H9 (cell line): ENCODE measurements around the gene TMEM252. TPM values are rescaled to one million over a fixed set of nuclear protein-coding genes. Genes with fewer than 3 reads are reported as not detected.

Experiments
- DNase-seq: peaks from one replicate; pipeline ENCODE4 v3.0.0-alpha.2; 2017
- H2AFZ ChIP-seq: one replicate; pipeline ENCODE4 v1.6.1; 2013; ENCODE audit warnings: mild to moderate bottlenecking, low read length, control low read depth, moderate library complexity
- H2AK5ac ChIP-seq: 2 replicates; pipeline ENCODE4 v1.6.1; 2013; ENCODE audit warnings: low read length, control low read depth, mixed read lengths; ENCODE audit not compliant: insufficient read length
- H2BK120ac ChIP-seq: one replicate; pipeline ENCODE4 v1.6.1; 2013; ENCODE audit warnings: low read depth, mild to moderate bottlenecking, low read length, control low read depth, inconsistent platforms; ENCODE audit not compliant: poor library complexity, severe bottlenecking
- H2BK12ac ChIP-seq: 2 replicates; pipeline ENCODE4 v1.6.1; 2013; ENCODE audit warnings: low read length, control low read depth, mixed read lengths, low read depth; ENCODE audit not compliant: insufficient read length
- H2BK15ac ChIP-seq: 2 replicates; pipeline ENCODE4 v1.6.1; 2013; ENCODE audit warnings: low read depth, low read length, control low read depth
- H2BK20ac ChIP-seq: one replicate; pipeline ENCODE4 v1.6.1; 2013; ENCODE audit warnings: low read depth, mild to moderate bottlenecking, low read length, control low read depth, inconsistent platforms; ENCODE audit not compliant: poor library complexity, severe bottlenecking
- H2BK5ac ChIP-seq: 2 replicates; pipeline ENCODE4 v1.6.1; 2013; ENCODE audit warnings: low read length, control low read depth, mixed read lengths; ENCODE audit not compliant: insufficient read length
- H3K14ac ChIP-seq: 2 replicates; pipeline ENCODE4 v1.6.1; 2013; ENCODE audit warnings: low read length, control low read depth; ENCODE audit not compliant: insufficient read depth
- H3K18ac ChIP-seq: 2 replicates; pipeline ENCODE4 v1.6.1; 2013; ENCODE audit warnings: low read depth, mild to moderate bottlenecking, mixed read lengths, low read length, control low read depth; ENCODE audit not compliant: insufficient read length
- H3K23ac ChIP-seq: 2 replicates; pipeline ENCODE4 v1.6.1; 2013; ENCODE audit warnings: low read length, control low read depth, mixed read lengths, low read depth; ENCODE audit not compliant: insufficient read length
- H3K23me2 ChIP-seq: 2 replicates; pipeline ENCODE4 v1.6.1; 2013; ENCODE audit warnings: low read depth, mild to moderate bottlenecking, mixed read lengths, low read length, control low read depth; ENCODE audit not compliant: insufficient read length, poor library complexity, severe bottlenecking
- H3K27ac ChIP-seq: 2 replicates; pipeline ENCODE4 v1.5.1; 2013; ENCODE audit warnings: low read length, control low read depth, mixed read lengths, low read depth; ENCODE audit not compliant: insufficient read length
- H3K27me3 ChIP-seq: 2 replicates; pipeline ENCODE4 v1.6.1; 2013; ENCODE audit warnings: low read length, control low read depth, inconsistent platforms; ENCODE audit not compliant: insufficient read depth
- H3K4ac ChIP-seq: 2 replicates; pipeline ENCODE4 v1.6.1; 2013; ENCODE audit warnings: low read depth, mild to moderate bottlenecking, control low read depth, inconsistent platforms, low read length, moderate library complexity
- H3K4me1 ChIP-seq: 2 replicates; pipeline ENCODE4 v1.6.1; 2013; ENCODE audit warnings: low read length, control low read depth, inconsistent platforms; ENCODE audit not compliant: insufficient read depth
- H3K4me2 ChIP-seq: 2 replicates; pipeline ENCODE4 v1.6.1; 2013; ENCODE audit warnings: low read length, control low read depth, mixed read lengths; ENCODE audit not compliant: insufficient read length, insufficient read depth
- H3K56ac ChIP-seq: 2 replicates; pipeline ENCODE4 v1.6.1; 2013; ENCODE audit warnings: low read depth, mild to moderate bottlenecking, mixed read lengths, low read length, control low read depth; ENCODE audit not compliant: insufficient read length
- H3K79me1 ChIP-seq: 2 replicates; pipeline ENCODE4 v1.6.1; 2013; ENCODE audit warnings: low read depth, mild to moderate bottlenecking, moderate library complexity, low read length, control low read depth, inconsistent platforms; ENCODE audit not compliant: insufficient read depth, poor library complexity, severe bottlenecking
- H3K79me2 ChIP-seq: 2 replicates; pipeline ENCODE4 v1.6.1; 2013; ENCODE audit warnings: low read length, control low read depth, inconsistent platforms; ENCODE audit not compliant: insufficient read depth
- H3K9ac ChIP-seq: 2 replicates; pipeline ENCODE4 v1.6.1; 2013; ENCODE audit warnings: low read length, control low read depth, mixed read lengths; ENCODE audit not compliant: insufficient read length; ENCODE audit errors: extremely low read depth
- H3K9me3 ChIP-seq: one replicate; pipeline ENCODE4 v1.6.1; 2013; ENCODE audit warnings: low read depth, low read length, inconsistent platforms; ENCODE audit not compliant: control insufficient read depth
- H3T11ph ChIP-seq: one replicate; pipeline ENCODE4 v1.6.1; 2013; ENCODE audit warnings: mild to moderate bottlenecking, low read length, control low read depth, inconsistent platforms
- H4K20me1 ChIP-seq: one replicate; pipeline ENCODE4 v1.6.1; 2013; ENCODE audit not compliant: control insufficient read depth, insufficient read length, insufficient read depth
- H4K5ac ChIP-seq: 2 replicates; pipeline ENCODE4 v1.6.1; 2013; ENCODE audit warnings: low read depth, mild to moderate bottlenecking, mixed read lengths, low read length, control low read depth; ENCODE audit not compliant: insufficient read length
- H4K8ac ChIP-seq: replicated peaks from 2 replicates; pipeline ENCODE4 v1.6.1; 2013; ENCODE audit warnings: low read length, control low read depth, mixed read lengths, low read depth; ENCODE audit not compliant: insufficient read length
- H4K91ac ChIP-seq: 2 replicates; pipeline ENCODE4 v1.6.1; 2013; ENCODE audit warnings: low read depth, mild to moderate bottlenecking, moderate library complexity, mixed read lengths, low read length, control low read depth; ENCODE audit not compliant: insufficient read length
- H3K27ac Mint-ChIP-seq, 3 experiments: 2 replicates in 2 of 3; 3 replicates in 1 of 3; pipeline ENCODE4 v1.8.0; 2020 to 2021; ENCODE audit warnings: mixed read lengths in 3 of 3, mild to moderate bottlenecking in 1 of 3, moderate library complexity in 1 of 3
- H3K27me3 Mint-ChIP-seq: 2 replicates; pipeline ENCODE4 v1.8.0; 2021; ENCODE audit warnings: low read depth, mild to moderate bottlenecking, moderate library complexity, mixed read lengths
- H3K36me3 Mint-ChIP-seq, 3 experiments: 2 replicates in 2 of 3; 3 replicates in 1 of 3; pipeline ENCODE4 v1.8.0; 2020 to 2021; ENCODE audit warnings: low read depth in 3 of 3, mixed read lengths in 3 of 3; ENCODE audit not compliant: insufficient read depth in 1 of 3
- H3K4me1 Mint-ChIP-seq, 2 experiments: 2 replicates each; pipeline ENCODE4 v1.8.0; 2020; ENCODE audit warnings: mixed read lengths in 2 of 2
- H3K4me3 Mint-ChIP-seq, 2 experiments: 2 replicates in 1 of 2; 3 replicates in 1 of 2; pipeline ENCODE4 v1.8.0; 2020 to 2021; ENCODE audit warnings: mild to moderate bottlenecking in 2 of 2, mixed read lengths in 2 of 2, moderate library complexity in 1 of 2
- H3K9me3 Mint-ChIP-seq, 2 experiments: 2 replicates in 1 of 2; 3 replicates in 1 of 2; pipeline ENCODE4 v1.8.0; 2020; ENCODE audit warnings: mild to moderate bottlenecking in 2 of 2, mixed read lengths in 2 of 2, moderate library complexity in 1 of 2
- WGBS: extraction: QIAGEN DNeasy Blood & Tissue Kit; methylation state at CpG from one replicate; pipeline ENCODE4 v1.1.7; 2013; ENCODE audit warnings: missing lambda C conversion rate, low lambda C conversion rate, mixed read lengths; ENCODE audit not compliant: insufficient read length; ENCODE audit errors: extremely low coverage; 5-methylcytosine and 5-hydroxymethylcytosine counted together
- total RNA-seq: library from RNA; stranded (reverse); gene quantifications from 2 replicates; pipeline ENCODE4 v1.2.1, GENCODE V29; 2021
- TF ChIP-seq, protein P1 (sequence below): fragments of 200-600 bp; sonication (generic); conservative IDR thresholded peaks from 3 replicates; pipeline ENCODE4 v1.8.0; 2021; ENCODE audit warnings: antibody characterized with exemption, mild to moderate bottlenecking

Gene TMEM252
- total RNA-seq, 1 experiment from 2014 or later, result not detected

DNA sequence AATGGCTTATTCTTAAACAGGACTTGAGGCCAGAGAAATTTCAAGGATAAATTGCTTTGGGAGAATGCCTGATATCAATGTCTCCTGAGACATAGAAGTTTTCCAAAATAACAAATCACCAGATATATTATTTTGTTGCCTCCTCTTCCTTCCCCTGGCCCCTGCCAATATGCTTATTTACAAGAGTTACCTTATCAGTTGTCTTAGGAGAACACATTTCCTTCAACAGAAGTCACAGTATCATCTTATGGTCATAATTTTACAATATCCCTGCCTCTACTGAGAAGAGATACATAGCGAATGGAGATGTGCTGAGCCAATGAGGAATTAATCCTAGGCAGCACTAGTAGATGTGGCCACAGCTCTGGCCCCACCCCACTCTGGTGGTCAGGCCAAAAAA lies 43.1 kb downstream of the TMEM252 start:
- H4K8ac ChIP-seq, result no peak overlapping the region
- TF ChIP-seq, protein P1, sequence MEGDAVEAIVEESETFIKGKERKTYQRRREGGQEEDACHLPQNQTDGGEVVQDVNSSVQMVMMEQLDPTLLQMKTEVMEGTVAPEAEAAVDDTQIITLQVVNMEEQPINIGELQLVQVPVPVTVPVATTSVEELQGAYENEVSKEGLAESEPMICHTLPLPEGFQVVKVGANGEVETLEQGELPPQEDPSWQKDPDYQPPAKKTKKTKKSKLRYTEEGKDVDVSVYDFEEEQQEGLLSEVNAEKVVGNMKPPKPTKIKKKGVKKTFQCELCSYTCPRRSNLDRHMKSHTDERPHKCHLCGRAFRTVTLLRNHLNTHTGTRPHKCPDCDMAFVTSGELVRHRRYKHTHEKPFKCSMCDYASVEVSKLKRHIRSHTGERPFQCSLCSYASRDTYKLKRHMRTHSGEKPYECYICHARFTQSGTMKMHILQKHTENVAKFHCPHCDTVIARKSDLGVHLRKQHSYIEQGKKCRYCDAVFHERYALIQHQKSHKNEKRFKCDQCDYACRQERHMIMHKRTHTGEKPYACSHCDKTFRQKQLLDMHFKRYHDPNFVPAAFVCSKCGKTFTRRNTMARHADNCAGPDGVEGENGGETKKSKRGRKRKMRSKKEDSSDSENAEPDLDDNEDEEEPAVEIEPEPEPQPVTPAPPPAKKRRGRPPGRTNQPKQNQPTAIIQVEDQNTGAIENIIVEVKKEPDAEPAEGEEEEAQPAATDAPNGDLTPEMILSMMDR, result no peak
- H4K5ac ChIP-seq, result no peak overlapping the region
- Mint-ChIP-seq H3K27ac (no peak overlapping the region), H3K27me3 (peaks cover 100% of the 10 kb centered on the region), H3K9me3 (no peaks in the 10 kb centered on the region), H3K36me3 (no peaks in the 10 kb centered on the region), H3K4me3 (no peak overlapping the region), H3K4me1 (peaks cover 0 to 2% of the 10 kb centered on the region in 2 experiments; a peak in 1 of 4 replicates)
- DNase-seq, result no peak
- no peak overlapping the region for H3K18ac ChIP-seq
- no peak overlapping the region for H2BK15ac ChIP-seq
- H2BK120ac ChIP-seq, result no peak overlapping the region
- H3K4ac ChIP-seq, result no peak overlapping the region
- H3K56ac ChIP-seq, result no peak overlapping the region
- no peaks in the 10 kb centered on the region for H3K4me1 ChIP-seq
- H3K79me1 ChIP-seq, result no peaks in the 10 kb centered on the region
- H3T11ph ChIP-seq, result no peak overlapping the region
- no CpG with 5 or more reads among the region's 1 CpG for WGBS
- H3K9me3 ChIP-seq, result no peaks in the 10 kb centered on the region
- H3K27ac ChIP-seq, result no peak overlapping the region
- no peak overlapping the region for H3K9ac ChIP-seq
- H2BK5ac ChIP-seq, result no peak overlapping the region
- H2BK12ac ChIP-seq, result no peak overlapping the region
- no peak overlapping the region for H3K4me2 ChIP-seq
- no peak overlapping the region for H2AFZ ChIP-seq
- H3K79me2 ChIP-seq, result no peaks in the 10 kb centered on the region
- no peaks in the 10 kb centered on the region for H4K20me1 ChIP-seq
- no peak overlapping the region for H2BK20ac ChIP-seq
- no peak overlapping the region for H2AK5ac ChIP-seq
- H3K27me3 ChIP-seq, result peaks cover 5% of the 10 kb centered on the region; the same call in 1 of the 2 replicates
- H3K23me2 ChIP-seq, result no peaks in the 10 kb centered on the region
- H4K91ac ChIP-seq, result no peak overlapping the region
- no peak overlapping the region for H3K23ac ChIP-seq
- H3K14ac ChIP-seq, result no peak overlapping the region
